GM18505 (cell line): ENCODE measurements around the gene HDAC9.

ENCODE experiments used
- ATAC-seq: cut with Tn5 transposase; IDR thresholded peaks from one replicate; pipeline ENCODE4 v1.9.1; 2021; ENCODE audit not compliant: unreplicated experiment
- POLR2A ChIP-seq: IDR thresholded peaks from 4 replicates; pipeline ENCODE4 v1.6.1; 2011; ENCODE audit warnings: borderline replicate concordance; ENCODE audit not compliant: insufficient read depth, insufficient read length; ENCODE audit errors: extremely low read depth

The HDAC9 gene

GRCh38 chr7:18583305-18583704 lies 87.8 kb downstream of the HDAC9 start:
- no peak for TF ChIP-seq POLR2A
- no peak for ATAC-seq

- no peak for ATAC-seq
- no peak for TF ChIP-seq POLR2A
These were observed 94.7 kb downstream of the HDAC9 start for GRCh38 chr7:18590241-18590640.

GRCh38 chr7:18590744-18591340 lies 95.3 kb downstream of the HDAC9 start:
- no peak for TF ChIP-seq POLR2A
- ATAC-seq = no peak

GRCh38 chr7:18593602-18594279 lies 98.2 kb downstream of the HDAC9 start:
- no peak for TF ChIP-seq POLR2A
- no peak for ATAC-seq

GRCh38 chr7:18597754-18598153 lies 102.2 kb downstream of the HDAC9 start:
- TF ChIP-seq POLR2A = no peak

GRCh38 chr7:18607025-18607424 lies 111.5 kb downstream of the HDAC9 start:
- ATAC-seq = no peak
- no peak for TF ChIP-seq POLR2A

More at GRCh38 chr7:18597754-18598153, 102.2 kb downstream of the HDAC9 start:
- ATAC-seq = no peak

- TF ChIP-seq POLR2A = no peak
- ATAC-seq = no peak
These were observed 114.9 kb downstream of the HDAC9 start for GRCh38 chr7:18610331-18610948.

- TF ChIP-seq POLR2A = no peak
- ATAC-seq = no peak
These were observed 119.3 kb downstream of the HDAC9 start for GRCh38 chr7:18614841-18615240.

- no peak for ATAC-seq
- no peak for TF ChIP-seq POLR2A
These were observed 123.8 kb downstream of the HDAC9 start for GRCh38 chr7:18619311-18619710.

GRCh38 chr7:18623389-18623788 lies 127.8 kb downstream of the HDAC9 start:
- no peak for ATAC-seq
- TF ChIP-seq POLR2A = no peak

GRCh38 chr7:18624459-18624858 lies 128.9 kb downstream of the HDAC9 start:
- TF ChIP-seq POLR2A = no peak
- ATAC-seq = no peak

- no peak for TF ChIP-seq POLR2A
- ATAC-seq = no peak
These were observed 130.5 kb downstream of the HDAC9 start for GRCh38 chr7:18626086-18626485.

GRCh38 chr7:18626717-18627116 lies 131.2 kb downstream of the HDAC9 start:
- no peak for TF ChIP-seq POLR2A

GRCh38 chr7:18637516-18637915 lies 142.0 kb downstream of the HDAC9 start:
- TF ChIP-seq POLR2A = no peak
- ATAC-seq = no peak

More at GRCh38 chr7:18626717-18627116, 131.2 kb downstream of the HDAC9 start:
- ATAC-seq = no peak
